ENCODE results near the gene CENPW. TPM values are rescaled to one million over a fixed set of nuclear protein-coding genes. Genes with fewer than 3 reads are reported as not detected.

The CENPW gene
- 54.5 and 85.1 TPM in 2 replicates for total RNA-seq (2021)
- Bru-seq, nascent RNA, result percentile 82 among the genes with signal in this experiment
- BruChase-seq, experiment 1, labeled RNA remaining after a 2-hour chase, result percentile 71 among the genes with signal in this experiment
- BruChase-seq, experiment 2, labeled RNA remaining after a 6-hour chase, result percentile 84 among the genes with signal in this experiment
- long read RNA-seq, transcript CENPW-203 (3 exons, 750 nt), result major isoform, 122 of 130 reads
- long read RNA-seq, transcript CENPW-201 (3 exons, 528 nt), result minor isoform, 5 of 130 reads
- long read RNA-seq, partial matches to known transcripts, result 3 of 130 reads
- long read RNA-seq, other reads (novel, unspliced or antisense), result 0 of 130 reads

DNA sequence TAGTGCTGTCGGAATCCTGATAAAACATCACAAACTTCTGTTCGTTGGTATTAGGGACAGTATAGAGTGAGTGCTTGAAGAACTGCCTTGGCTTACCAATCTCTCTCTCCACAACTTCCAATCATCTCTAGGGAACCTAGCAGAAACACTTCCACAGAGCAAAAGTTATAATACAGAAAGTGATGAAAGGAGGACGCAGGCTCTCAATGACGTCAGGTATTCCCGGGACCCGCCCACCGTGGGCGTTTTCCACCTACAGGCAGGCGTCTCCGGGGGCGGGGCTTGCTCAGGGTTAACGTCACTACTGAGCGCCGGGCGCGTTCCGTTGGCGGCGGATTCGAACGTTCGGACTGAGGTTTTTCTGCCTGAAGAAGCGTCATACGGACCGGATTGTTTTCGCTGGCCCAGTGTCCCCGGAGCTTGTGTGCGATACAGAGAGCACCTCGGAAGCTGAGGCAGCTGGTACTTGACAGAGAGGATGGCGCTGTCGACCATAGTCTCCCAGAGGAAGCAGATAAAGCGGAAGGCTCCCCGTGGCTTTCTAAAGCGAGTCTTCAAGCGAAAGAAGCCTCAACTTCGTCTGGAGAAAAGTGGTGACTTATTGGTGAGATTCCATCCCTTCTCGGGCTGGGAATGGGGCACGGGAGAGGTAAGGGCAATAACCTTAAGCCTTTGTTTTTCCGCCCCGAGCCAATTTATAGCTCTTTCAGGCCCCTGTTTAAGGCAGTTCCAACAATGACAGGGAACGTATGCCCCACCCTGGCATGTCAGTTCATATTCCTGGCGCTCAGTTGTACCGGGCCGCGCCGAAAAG, at the start of gene CENPW:
Gene CENPW, plus strand, starts transcription at position 320 of the 814 bp plus-strand sequence. Its CDS starts 159 bp downstream, at position 479.
- CTCF ChIA-PET, result no interaction called here
- Histone ChIP-seq H3K36me3 (ENCODE audit: low read depth) (no peaks in the 10 kb centered on the region), H3K9me2 (ENCODE audit: insufficient read depth) (no peaks in the 10 kb centered on the region), H3K79me2 (ENCODE audit: low read depth) (peaks cover 48% of the 10 kb centered on the region), H3K4me2 (peak within 1 kb of the TSS; percentile 99), H3K4me3 (peak within 1 kb of the TSS; percentile 84), H2AFZ (peak within 1 kb of the TSS; percentile 98), H3K9me3 (ENCODE audit: insufficient read depth, low read depth) (no peaks in the 10 kb centered on the region), H3K27ac (peak within 1 kb of the TSS; percentile 39), H3K27me3 (ENCODE audit: insufficient read depth, low read depth) (no peaks in the 10 kb centered on the region), H4K20me1 (ENCODE audit: insufficient read depth) (no peaks in the 10 kb centered on the region), H3F3A (ENCODE audit: insufficient read depth, low read depth) (no peaks in the 10 kb centered on the region; the same call in 1 of the 2 replicates), H3K4me1 (replicated peaks; ENCODE audit: insufficient read depth) (peaks cover 30% of the 10 kb centered on the region)
- POLR2A ChIA-PET (ENCODE audit: unreplicated experiment), result no interaction called here
- intact Hi-C loops (cut with micrococcal nuclease; ENCODE audit: unreplicated experiment), result loop anchor here (10.0 kb wide), 2 partner anchors 305 to 335 kb away; no protein-coding TSS in a partner anchor
- TSS peak; percentile 74 for BruUV-seq (replicated peaks)
- TF ChIP-seq CTCF (conservative IDR thresholded peaks at IDR 0.05) (no peak), EZH2 (IDR thresholded peaks at IDR 0.05; ENCODE audit: low read depth) (no peak)
- peak; percentile 85 to 90 for DNase-seq

GRCh38 chr6:126293891-126294524, 45.9 kb upstream of the CENPW start:
- no TSS peak for BruUV-seq (replicated peaks)

More at GRCh38 chr6:126293891-126294524, 45.9 kb upstream of the CENPW start:
- Histone ChIP-seq H3K9me2 (ENCODE audit: insufficient read depth) (no peaks in the 10 kb centered on the region; the same call in 1 of the 2 replicates), H3K27ac (no peak overlapping the region), H3K36me3 (ENCODE audit: low read depth) (no peaks in the 10 kb centered on the region), H3K4me3 (no peak overlapping the region), H3K79me2 (ENCODE audit: low read depth) (no peaks in the 10 kb centered on the region), H3K4me2 (no peak overlapping the region), H3F3A (ENCODE audit: insufficient read depth, low read depth) (no peaks in the 10 kb centered on the region), H3K4me1 (replicated peaks; ENCODE audit: insufficient read depth) (no peaks in the 10 kb centered on the region), H2AFZ (no peak overlapping the region), H3K27me3 (ENCODE audit: insufficient read depth, low read depth) (no peaks in the 10 kb centered on the region), H4K20me1 (ENCODE audit: insufficient read depth) (no peaks in the 10 kb centered on the region), H3K9me3 (ENCODE audit: insufficient read depth, low read depth) (no peaks in the 10 kb centered on the region)
- CTCF ChIA-PET, result no interaction called here
- no peak for DNase-seq
- intact Hi-C loops (cut with micrococcal nuclease; ENCODE audit: unreplicated experiment), result no loop called here
- no peak for TF ChIP-seq EZH2 (IDR thresholded peaks at IDR 0.05; ENCODE audit: low read depth)
- no peak for TF ChIP-seq CTCF (conservative IDR thresholded peaks at IDR 0.05)
- POLR2A ChIA-PET (ENCODE audit: unreplicated experiment), result no interaction called here

Data from PC-9 (cell line).